Activated T-cell treated with anti-CD3 and anti-CD28 coated beads for 4 hours (primary cell): Measurements from ENCODE around the gene DDX3Y.
A peak's percentile ranks its signal among the peaks of the same experiment; 100 is the strongest.

Source experiments
- DNase-seq: peaks from one replicate; pipeline ENCODE4 v3.0.0-alpha.2; 2020

The DDX3Y gene

DNA sequence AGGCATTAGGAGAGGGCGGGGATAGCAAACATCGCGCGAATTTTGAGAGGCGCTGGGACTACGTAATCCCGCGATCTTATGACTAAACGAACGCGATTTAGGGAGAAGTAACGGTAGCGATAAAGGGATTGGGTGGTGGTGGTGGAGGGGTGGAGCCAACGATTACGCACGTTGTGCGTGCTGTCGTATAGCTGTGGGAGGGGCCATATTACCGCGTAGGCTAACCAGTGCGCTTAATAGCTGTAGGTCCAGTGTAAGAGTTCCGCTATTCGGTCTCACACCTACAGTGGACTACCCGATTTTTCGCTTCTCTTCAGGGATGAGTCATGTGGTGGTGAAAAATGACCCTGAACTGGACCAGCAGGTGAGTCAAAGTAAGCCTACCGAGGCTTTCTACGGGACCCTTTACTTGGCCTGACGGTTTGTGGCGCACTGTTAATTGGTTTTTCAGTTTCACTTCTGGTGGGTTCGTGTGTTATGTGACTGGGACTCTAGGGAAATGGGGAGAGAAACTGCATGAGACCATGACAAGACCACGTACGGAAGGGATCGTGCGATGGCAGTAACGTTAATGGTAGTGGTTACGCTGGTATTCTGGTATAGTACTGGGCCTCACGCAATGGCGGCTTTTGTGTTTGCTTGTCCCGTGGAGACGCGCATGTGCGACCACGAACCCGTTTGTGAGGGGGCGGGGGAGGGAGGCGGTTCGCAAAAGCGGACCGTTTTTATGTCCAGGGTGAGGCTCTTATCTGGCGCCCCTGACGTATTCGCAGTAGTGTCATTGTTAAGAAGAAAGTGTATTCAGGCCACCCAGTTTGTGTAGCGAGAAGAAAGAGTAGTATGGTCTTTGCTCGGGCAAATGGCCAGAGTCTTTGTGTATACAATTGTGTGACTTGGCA is at the start of gene DDX3Y:
Gene DDX3Y, plus strand, starts transcription at position 251 of the 899 bp plus-strand sequence. Its CDS starts 69 bp downstream, at position 320.
- DNase-seq: peak; percentile 76

DNA sequence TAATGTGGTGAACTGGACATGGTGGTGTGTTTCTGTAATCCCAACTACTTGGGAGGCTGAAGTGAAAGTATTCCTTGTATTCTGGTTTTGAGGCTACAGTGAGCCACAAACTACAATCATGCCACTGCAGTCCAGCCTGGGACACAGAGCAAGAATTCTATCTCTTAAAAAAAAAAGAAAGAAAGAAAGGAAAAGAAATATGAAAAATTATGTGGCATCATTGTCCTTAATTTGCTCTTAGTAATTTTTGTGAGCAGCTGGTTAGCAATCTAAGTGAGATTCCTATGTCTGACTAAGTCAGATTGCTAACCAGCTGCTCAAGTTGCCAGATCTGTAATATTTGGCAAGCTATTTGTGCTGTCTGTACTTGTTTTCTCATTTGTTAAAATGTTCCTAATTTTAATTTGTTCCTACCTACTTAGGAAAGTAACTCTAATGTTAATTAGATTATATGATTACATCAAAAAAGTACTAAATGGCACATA is 48.8 kb upstream of the DDX3Y start:
- DNase-seq: no peak

DNA sequence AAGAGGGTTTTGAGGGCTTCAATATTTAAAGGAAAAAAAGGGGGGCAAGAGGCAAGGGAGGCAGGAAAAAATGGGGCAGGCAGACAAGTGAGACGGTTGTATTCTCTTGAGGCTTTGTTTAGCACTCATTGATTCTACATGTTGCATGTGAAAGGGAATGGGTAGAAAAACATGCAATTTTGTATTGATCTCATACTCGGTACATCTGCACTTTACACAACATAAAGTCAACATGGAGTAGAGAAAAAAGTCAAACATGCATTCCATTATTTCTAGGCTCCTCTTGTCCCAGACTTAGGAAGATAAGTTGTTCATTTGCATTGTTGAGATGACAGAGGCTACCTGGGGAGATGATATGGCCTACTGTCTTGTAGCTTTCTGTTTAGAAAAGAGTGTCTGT is 36.7 kb upstream of the DDX3Y start:
- DNase-seq: no peak

DNA sequence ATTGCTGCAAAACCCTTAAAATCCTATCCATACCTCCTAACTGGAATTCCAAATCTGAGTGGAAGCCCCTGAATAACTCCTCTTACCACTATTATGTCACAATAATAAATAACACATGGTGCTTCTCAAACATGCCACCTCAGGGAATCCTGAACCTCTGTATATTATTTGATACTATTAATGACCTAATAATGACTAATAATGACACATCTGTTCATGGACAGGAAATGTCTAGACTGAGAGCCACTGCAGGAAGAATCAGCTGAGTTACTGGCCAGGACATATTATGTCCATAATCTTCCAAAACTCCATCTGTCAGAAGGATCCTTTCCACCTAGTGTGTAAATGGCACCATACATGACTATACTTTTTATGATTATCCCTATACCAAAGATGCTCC is 7.7 kb upstream of the DDX3Y start:
- DNase-seq: no peak

DNA sequence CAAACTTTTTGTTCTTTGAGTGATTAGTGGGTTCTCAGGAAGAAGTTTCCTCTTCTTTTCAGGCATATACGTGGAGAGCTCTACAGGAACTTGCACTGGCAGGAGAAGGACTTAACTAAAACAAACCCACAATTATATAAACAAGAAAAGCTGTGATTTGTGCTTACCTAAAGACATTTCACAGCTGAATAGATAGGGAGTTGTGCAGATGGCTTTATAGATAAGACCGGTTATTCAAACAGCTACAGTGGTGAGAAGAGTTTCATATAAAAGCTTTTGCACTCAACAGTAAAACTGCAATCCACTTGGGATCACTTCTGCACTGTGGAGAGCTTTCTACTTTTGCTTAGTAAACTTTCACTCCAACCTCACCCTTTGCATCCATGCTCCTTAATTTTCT is 6.1 kb upstream of the DDX3Y start:
- DNase-seq: no peak

DNA sequence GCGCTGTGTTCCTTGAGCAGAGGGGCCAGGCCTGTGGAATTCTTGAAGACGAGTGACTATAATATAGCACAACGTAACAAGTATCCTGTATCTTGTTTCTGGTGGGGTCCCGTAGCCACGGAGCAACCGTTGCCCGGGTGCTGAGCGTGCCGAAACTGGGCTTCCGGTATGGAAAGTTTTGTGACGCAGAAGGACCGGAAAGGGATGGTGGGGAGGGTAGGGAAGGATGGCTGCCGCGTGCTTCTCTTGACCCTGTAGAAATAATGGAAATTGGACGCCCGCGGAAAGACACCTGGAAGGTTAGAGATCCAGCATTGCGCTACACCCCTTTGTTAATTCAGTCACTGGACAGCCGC is 827 bp downstream of the DDX3Y start:
- DNase-seq: peak; percentile 57

DNA sequence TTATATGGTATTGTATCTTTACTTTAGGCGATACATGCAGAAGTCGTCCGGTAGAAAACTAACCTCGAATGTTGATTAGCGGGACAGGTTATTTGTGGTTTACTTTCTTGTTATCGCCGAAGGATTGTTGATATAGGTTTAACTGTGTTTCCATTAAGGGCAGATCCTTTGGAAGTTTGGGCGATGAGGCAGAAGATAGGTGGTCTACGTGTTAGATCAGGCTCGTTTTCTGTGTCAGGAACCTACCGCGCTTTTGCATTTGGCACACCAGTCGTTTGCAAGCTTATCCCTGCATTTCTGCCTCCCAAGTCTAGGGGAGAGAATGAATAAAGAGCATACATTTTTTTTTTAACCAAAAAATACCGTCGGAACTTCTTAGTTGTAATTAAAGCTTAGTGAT is 1.2 kb downstream of the DDX3Y start:
- no peak for DNase-seq

DNA sequence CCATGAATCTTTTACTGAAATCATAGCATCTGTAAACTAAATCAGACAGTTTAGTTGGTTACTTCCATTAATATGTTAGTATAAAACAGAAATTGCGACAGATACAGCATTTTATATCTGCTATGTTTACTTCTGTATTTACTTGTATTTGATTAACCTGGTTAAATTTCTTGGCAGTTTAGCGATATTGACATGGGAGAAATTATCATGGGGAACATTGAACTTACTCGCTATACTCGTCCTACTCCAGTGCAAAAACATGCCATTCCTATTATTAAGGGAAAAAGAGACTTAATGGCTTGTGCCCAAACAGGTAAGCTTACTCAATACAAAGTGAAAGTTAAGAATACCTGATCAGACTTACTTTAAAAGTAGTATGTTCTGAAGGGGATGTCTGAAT is 8.9 kb downstream of the DDX3Y start:
- DNase-seq: no peak

DNA sequence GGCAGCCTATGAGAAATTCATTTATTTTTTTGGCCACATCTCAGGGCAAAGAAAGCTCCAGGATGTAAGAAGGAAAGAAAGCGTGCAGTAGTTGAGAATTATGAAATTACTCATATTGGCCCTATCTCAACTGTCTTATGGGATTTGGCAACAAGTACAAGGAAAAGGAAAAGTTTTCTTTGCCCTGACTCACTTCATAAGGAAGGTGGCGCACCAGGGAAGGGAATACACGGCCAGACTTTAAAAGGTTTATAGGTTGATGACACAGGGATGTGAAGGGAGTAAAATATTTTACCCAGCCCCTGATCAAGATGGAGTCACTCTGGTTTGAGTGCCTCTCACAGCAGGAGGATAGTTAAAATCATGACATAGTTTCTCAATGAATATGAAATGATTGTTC is 23.4 kb downstream of the DDX3Y start:
- DNase-seq: no peak

DNA sequence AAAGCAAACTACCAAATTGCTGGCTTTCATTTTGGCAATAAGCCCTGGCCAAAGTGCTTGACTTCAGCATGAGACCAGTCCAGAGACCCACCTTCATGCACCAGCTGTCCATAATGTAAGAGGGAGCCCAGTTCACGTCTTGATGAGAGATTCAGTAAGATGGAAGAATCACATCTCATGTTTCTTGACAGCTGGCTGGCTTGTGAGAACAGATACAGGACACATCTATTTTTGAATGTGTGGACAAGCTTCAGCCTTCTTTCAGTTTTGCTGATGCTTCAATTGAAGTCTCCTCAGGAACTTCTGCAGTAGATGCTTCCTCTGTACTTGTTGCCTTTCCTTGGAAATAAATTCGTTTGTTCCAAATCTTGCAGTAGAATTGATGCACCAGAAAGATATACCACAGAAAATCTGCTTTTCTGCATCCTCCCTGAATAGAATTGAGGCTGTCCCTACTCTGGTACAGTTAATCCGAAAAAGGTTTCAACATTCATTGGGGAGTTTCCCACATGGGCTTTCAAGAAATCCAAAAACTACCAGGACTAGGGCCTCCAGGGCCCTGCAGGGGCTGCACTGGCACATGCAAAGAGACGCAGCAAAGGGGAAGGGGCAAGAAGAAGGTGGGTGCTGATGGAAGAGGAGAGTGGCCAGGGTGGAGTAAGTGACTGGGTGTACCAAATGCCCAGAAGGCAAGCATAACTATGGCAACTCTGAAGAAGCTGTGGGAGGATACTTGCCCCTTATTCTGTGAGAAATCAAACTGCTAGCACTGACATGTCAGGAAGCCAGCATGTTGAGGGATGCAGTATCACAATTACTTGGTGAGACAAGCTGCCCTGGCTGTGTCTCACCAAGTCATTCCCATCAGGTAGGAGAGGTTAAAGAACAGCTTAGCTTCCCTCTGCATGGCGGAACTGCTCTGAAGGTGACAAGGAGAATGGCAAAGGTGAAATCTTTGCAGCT is 37.3 kb downstream of the DDX3Y start:
- DNase-seq: no peak
